GM21447 (cell line): Measurements from ENCODE around the gene PLEKHA6.

ENCODE experiments used
- ATAC-seq: cut with Tn5 transposase; IDR thresholded peaks from one replicate; pipeline ENCODE4 v1.9.1; 2021; ENCODE audit not compliant: unreplicated experiment

PLEKHA6 gene, protein sequence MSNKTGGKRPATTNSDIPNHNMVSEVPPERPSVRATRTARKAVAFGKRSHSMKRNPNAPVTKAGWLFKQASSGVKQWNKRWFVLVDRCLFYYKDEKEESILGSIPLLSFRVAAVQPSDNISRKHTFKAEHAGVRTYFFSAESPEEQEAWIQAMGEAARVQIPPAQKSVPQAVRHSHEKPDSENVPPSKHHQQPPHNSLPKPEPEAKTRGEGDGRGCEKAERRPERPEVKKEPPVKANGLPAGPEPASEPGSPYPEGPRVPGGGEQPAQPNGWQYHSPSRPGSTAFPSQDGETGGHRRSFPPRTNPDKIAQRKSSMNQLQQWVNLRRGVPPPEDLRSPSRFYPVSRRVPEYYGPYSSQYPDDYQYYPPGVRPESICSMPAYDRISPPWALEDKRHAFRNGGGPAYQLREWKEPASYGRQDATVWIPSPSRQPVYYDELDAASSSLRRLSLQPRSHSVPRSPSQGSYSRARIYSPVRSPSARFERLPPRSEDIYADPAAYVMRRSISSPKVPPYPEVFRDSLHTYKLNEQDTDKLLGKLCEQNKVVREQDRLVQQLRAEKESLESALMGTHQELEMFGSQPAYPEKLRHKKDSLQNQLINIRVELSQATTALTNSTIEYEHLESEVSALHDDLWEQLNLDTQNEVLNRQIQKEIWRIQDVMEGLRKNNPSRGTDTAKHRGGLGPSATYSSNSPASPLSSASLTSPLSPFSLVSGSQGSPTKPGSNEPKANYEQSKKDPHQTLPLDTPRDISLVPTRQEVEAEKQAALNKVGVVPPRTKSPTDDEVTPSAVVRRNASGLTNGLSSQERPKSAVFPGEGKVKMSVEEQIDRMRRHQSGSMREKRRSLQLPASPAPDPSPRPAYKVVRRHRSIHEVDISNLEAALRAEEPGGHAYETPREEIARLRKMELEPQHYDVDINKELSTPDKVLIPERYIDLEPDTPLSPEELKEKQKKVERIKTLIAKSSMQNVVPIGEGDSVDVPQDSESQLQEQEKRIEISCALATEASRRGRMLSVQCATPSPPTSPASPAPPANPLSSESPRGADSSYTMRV

DNA sequence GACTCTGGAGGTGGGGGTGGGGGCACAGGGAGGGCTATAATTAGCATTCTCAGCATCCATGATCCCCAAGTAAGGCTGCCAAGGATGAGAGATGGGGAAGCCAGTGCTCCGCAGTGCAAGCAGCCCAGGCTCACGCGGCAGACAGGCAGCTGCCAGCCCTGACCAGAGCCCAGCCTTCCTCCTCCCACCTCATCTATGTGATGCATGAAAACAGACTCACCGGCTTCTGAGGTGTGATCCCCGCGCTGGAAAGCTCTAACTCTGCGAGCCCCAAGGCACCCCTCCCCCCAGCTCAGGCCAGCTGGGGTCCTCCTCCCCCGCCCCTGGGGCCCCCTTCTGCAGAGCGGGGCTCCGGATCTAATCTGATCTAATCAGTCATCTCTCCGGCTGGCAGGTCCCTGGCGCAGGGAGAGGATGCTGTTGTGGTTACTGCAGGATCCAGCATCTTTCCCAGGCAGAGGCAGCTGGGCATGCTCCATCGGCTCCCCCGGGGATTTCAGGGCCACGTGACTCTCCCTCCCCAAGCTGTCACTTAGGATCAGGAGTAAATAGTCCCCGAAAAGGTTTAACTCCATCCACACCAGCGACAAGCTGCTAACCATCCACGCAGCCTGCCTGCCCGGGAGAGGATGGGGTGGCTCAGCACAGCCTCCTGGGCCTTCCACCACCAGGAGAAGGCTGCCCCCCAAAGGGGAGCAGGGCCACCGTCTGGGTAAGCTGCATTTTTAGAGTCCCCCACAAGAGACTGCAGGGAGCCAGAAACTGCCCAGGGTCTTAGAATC lies at the start of gene PLEKHA6:
Gene PLEKHA6 (minus strand): TSS at position 456 of the 782 bp plus-strand sequence. CDS start 86,202 bp downstream, outside the sequence.
- no peak for ATAC-seq

DNA sequence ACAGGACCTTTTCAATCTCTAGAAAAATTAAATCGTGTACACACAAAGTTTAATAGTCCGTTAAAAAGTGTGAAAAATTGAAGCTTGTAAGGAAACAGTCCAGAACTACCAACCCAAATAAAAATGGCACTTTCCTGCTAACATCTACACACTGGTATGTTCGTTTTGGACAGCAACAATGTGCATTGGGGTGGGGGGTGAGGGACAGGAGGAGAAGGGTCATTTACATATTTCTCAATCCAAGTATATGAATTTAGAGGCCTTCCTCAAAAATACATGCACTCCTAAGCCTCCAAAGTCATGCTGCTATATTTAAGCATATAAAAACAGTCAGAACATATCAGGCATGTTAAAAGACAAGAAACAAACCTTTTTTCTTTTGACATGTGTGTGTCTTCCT lies 49.4 kb upstream of the PLEKHA6 start:
- ATAC-seq = no peak

DNA sequence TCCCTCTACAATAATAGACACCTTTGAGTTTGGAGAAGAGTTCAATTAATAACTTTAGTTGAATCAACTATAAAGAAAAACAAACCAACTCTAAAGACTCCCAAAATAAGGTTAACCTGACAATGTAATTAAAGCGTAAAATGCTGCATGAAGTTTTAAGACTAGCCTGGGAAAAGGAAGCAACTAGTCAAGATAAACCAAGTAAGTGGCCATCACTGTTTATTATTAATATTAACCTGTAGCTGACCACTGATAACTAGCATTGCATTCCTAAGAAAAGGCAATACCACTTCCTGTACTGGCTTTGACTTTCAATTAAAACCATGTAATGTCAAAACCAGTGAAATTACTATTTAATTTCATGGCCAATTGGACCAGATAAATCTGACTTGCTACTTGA lies 48.9 kb upstream of the PLEKHA6 start:
- ATAC-seq = no peak

DNA sequence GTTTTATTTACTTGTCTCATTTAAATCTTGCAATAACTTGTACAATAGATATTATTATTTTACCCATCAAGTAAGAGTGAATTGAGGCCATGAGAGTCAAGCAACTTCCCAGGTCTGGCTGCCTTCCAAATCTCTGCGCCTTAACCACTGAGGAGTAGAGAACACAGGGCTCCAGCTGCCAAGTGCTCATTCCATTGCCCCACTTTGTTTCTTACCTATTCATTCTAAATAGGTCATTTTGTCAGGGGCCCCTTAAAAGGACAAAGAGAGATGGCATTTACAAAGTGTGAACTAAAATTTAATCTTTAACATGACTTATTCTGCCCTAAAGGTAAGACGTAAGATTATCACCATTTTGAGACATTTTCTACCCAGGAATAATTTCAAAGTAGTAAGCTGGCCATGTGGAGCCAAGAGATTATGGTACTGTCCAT lies 48.4 kb upstream of the PLEKHA6 start:
- no peak for ATAC-seq

DNA sequence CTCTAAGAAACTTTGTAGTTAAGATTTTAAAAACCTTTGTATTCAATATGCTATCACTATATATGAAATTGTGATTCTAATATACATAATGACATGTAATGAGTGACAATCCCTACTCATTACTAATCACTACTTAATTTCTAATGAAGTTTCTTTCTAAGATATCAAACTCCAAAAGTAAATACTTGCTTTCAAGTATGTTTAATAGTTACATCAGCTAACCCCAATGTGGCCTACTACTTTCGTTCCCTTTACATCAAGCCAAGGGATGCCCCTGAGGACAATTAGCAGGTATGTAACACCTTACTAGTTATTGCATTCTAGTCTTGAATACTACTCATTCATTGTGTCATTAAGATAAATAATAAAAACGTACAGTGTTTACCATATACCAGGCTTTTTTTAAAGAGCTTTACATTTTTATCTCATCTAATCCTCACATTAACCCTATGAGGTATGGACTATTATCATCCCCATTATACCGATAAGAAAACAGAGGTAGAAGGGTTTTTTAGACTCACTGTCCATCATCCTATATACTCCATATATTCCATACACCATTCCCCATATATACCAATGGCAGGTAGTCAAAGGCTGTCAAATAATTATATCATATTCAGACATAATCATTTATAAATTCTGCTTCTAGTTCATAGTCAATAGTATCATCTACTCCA lies 47.7 kb upstream of the PLEKHA6 start:
- no peak for ATAC-seq

DNA sequence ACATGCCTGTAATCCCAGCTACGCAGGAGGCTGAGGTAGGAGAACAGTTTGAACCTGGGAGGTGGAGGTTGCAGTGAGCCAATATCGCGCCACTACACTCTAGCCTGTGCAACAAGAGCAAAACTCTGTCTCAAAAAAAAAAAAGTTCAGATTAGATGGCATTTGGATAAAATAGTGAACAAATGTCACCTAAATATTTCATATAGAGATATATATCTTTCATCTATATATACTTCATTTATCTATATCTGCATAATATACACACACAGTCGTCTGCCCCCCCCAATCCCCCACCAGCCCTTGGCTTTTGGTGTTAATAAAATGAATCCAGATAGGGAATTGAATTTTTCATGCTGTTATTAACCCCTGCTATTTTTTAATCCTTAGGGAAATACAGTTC lies 46.9 kb upstream of the PLEKHA6 start:
- ATAC-seq = no peak

DNA sequence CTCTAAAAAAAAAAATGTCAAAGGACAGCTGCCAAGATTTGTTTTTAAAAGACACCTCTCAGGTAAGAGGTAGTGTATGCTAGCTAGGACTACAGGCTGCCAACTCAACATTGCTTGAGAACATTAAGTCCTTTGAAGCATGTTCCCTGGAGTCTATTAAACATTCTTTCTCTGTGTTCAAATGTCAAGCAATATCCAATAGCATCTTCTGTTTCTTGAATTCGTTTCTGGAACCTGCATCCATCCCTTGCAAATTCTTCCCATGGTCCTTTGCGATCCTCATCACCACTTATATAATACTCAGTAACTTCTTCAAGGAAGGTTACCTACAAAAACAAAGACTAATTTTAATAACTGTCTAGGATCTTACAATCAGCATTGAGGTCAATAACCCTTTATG lies 46.3 kb upstream of the PLEKHA6 start:
- ATAC-seq = no peak

DNA sequence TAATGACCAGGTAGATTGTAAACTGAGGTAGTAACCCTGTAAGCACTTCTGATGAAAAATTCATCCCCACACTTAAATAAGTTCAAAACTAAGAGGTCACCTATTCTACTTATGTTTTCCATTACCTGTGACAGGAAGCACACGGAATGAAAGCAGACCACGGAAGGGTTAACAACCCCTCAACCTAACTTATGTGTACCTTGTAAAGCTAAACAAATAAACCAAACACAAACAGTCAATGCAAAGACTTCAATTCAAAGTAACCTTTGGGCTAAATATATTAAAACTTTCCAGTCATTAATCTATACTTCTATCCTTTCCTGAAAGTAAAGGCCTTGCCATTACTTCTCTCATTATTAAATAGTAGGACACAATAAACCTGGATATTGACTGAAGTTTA lies 44.9 kb upstream of the PLEKHA6 start:
- no peak for ATAC-seq

DNA sequence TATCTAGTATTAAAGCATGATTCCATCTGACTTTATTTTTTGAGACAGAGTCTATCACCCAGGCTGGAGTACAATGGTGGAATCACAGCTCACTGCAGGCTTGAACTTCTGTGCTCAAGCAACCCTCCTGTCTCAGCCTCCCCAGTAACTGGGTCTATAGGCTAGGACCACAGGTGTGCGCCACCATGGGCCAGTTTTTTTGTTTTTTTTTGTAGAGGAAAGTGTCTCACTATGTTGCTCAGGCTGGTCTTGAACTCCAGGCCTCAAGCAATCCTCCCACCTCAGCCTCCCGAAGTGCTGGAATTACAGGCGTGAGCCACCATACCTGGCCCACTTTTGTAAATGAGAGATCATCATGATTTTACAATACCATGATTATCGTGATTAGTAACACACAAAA lies 42.7 kb upstream of the PLEKHA6 start:
- no peak for ATAC-seq

DNA sequence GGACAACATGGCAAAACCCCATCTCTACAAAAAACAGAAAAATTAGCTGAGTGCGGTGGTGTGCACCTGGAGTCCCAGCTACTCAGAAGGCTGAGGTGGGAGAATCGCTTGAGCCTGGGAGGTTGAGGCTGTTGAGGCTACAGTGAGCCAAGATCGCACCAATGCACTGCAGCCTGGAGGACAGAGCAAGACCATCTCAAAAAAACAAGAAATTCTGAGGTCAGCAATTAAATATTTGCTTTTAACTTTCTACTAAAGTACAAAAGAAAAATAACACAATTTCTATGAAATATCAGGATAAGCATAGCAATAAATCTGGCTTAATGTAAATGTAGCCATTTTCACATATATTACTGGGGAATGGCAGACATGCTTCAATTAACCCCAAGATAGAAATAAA lies 42.0 kb upstream of the PLEKHA6 start:
- ATAC-seq = no peak

DNA sequence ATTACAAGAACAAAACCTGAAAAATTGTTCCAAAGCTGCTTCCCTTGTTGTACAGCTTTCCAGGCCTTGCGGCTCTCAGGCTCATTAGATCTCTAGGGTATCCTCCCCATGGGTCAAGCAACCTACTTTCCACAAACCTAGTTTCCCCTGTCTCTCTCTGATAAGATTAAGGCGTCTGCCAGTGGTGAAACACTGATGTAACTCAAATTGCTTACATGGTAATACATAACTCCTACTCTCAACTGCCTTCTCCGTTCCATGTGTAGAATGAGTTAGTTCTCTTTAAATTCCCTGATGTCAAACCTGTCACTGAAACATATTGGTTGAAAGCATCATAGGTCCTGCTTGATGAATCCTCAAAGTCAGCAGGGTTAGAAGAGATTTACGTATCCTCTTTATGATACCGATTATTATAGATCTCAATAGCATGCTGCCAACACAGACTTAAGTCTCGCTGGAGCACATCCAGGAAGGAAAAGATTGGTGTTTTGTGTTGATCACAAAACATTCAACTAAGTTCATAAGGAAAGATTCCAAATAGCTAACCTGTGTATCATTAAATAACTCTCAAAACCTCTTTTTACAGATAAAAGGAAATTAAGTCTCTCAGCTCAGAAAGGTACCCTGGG lies 41.3 kb upstream of the PLEKHA6 start:
- ATAC-seq = no peak

DNA sequence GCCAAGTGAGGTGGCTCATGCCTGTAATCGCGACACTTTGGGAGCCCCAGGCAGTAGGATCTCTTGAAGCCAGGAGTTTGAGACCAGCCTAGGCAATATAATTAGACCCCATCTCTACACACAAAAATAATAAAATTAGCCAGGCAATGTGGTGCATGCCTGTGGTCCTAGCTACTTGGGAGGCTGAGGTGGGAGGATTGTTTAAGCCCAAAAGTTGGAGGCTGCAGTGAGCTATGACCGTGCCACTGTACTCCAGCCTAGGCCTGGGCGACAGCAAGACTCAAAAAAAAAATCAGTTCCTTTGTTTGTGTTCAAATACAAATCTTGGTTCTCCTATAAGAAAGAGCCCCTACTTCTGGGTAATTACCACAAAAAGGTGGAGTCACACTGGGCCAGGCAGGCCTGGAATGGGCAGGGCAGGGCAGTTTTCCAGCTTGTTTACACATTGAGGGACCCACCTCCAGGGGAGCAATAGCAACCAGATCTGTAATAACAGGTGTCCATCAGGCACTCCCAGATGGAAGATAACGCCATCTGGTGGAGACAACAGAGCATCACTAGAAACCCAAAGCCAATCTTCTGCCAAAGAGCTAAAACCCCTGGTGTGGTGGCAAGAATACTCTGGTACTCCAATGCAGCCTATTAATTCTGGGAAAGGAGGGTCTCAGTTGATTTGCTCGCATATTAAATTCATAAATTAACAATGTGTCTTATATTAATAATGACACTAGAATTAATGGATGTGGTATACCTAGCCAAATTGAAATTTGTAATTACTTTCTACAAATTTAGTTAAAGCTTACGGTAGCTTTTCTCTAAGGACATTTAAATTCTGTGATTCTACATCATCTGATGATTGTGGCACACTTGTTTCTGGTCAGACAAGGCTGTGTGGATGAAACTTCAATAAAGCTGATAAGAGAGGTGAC lies 38.7 kb upstream of the PLEKHA6 start:
- peak; percentile 90 for ATAC-seq

DNA sequence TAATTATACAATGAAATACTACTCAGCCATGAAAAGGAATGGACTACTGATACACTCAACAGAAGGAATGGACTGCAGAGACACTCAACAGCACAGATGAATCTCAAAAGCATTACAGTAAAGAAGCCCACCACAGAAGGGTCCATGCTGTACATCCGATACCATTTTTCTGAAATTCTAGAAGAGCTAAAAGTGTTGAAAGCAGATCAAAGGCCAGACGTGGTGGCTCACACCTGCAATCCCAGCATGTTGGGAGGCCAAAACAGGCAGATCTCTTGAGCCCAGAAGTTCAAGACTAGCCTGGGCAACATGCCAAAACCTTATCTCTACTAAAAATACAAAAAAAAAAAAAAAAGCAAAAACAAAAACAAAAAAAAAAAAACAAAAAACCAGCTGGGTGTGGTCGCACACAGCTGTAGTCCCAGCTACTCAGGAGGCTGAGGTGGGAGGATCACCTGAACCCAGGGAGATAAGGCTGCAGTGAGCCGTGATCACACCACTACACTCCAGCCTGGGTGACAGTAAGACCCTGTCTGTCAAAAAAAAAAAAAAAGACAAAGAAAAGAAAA lies 36.4 kb upstream of the PLEKHA6 start:
- ATAC-seq = no peak

DNA sequence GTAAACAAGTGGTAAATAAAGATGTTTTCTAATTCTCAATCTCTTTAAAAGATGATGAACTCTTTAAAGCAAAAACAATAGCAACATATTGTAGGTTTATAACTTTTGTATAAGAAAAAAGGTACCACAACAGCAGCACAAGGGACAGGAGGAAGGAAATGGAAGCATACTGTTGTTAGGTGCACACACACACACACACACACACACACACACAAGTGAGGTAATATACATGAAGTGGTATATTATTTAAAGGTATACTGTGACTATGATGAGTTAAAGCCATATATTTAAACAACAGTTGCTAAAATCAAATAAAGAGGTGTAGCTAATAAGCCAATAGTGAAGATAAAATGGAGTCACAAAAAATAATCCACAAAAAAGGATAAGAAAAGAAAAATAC lies 31.9 kb upstream of the PLEKHA6 start:
- no peak for ATAC-seq

DNA sequence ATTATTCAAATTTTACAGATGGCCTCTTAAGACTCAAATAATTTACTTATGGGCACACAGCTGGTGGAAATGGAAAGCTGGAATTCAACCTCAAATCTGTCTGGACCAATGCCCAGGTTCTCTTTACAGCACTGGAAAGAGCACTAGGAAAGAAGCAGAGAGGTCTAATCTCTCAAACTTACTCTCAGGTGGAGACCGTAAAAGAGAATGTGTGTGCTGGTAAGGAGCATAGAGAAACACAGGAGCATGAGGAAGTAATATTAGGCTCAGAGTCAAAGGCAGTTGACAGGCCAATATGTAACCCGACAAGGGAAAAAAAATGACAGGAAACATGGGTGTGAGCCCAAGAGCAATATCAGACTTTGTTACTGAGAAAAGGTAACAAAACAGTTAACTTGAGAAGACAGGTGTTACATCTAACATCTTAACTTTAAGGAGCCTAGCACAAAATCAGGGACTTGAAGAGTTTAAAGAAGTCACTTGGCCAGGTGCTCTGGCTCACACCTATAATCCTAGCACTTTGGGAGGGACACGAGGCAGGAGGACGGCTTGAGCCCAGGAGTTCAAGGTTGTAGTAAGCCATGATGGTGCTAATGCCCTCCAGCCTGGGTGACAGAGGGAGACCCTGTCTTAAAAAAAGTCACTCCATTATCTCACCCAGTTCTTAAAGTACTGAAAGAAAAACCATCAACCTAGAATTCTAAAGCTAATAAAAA lies 31.2 kb upstream of the PLEKHA6 start:
- ATAC-seq = no peak

DNA sequence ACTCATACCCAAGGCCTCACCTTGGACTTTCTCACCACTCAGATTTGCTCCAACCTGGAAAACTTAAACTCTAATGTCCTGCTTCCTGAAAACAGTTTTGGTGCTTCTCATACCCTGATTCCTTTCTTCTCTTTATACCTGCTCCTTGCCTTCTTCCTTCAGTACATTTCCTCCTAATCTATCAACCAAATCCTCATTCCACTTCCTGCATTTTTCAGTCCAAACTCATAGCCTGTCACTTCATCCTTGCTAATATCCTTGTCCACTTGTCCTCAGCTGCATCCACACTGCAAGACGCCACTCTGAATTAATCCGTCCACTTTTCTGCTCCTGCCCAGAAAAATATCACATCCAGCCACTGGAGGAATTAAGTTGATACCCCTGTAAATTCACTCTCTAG lies 26.0 kb upstream of the PLEKHA6 start:
- ATAC-seq = no peak

DNA sequence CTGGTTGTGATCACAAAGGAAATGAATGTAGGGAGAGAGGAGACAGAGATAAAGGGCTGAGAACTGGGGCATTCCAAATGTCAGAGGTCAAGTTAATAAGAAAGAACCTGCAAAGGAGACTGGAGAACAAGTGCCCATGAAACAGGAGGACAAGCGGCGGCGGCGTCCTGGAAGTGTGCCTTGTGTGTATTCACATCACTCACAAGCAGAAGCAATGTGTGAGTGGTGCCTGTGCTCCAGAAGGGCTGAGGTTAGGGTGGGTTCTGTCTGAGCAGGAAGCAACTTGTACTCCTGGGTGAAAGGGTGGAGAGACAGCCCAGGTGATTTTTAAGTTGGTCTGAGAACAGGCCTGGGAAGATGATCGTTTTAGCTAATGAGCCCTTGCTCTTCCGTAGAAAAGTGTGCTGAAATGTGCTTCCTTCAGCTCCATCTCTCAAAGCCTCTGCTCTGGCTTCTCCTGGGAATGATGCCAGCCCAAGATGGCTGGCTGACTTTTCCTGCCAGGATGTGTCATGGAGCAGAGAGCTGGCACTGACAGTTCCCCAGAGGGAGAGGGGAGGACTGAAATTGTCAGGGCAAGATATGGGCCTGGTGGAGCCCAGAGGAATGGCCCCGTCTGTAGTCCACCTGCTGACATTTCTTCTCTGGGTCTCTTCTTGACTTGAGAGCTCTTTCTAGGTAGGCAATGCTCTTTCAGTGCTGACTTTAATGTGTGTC lies 25.1 kb upstream of the PLEKHA6 start:
- ATAC-seq = no peak
